A204.1 (cell line): ENCODE data around the gene AIG1.
"Not testable (repeated sequence)": the region's sequence is repeated elsewhere in the genome, so short reads cannot be mapped to it uniquely, and the experiment has no call there.

ENCODE experiments used
- FAIRE-seq: peaks from 2 replicates; lab custom pipeline; 2012; peaks lifted over from hg19 to GRCh38; lab: Jason Lieb, UNC

AIG1 gene

GRCh38 chr6:143166247-143166695 is 105.6 kb downstream of the AIG1 start:
- FAIRE-seq: no peak

- no peak for FAIRE-seq
These were observed 106.5 kb downstream of the AIG1 start for GRCh38 chr6:143167224-143167623.

GRCh38 chr6:143168396-143168816 is 107.7 kb downstream of the AIG1 start:
- not testable (repeated sequence) for FAIRE-seq

GRCh38 chr6:143169440-143169839 is 108.8 kb downstream of the AIG1 start:
- no peak for FAIRE-seq

GRCh38 chr6:143174516-143174915 is 113.8 kb downstream of the AIG1 start:
- FAIRE-seq: no peak

GRCh38 chr6:143174951-143175350 is 114.3 kb downstream of the AIG1 start:
- no peak for FAIRE-seq

- FAIRE-seq: no peak
These were observed 115.7 kb downstream of the AIG1 start for GRCh38 chr6:143176090-143177021.

GRCh38 chr6:143177706-143178105 is 117.0 kb downstream of the AIG1 start:
- FAIRE-seq: no peak

- no peak for FAIRE-seq
These were observed 118.4 kb downstream of the AIG1 start for GRCh38 chr6:143179096-143179495.

GRCh38 chr6:143179901-143180612 is 119.4 kb downstream of the AIG1 start:
- no peak for FAIRE-seq

GRCh38 chr6:143180826-143181225 is 120.1 kb downstream of the AIG1 start:
- FAIRE-seq: no peak

- FAIRE-seq: no peak
These were observed 123.0 kb downstream of the AIG1 start for GRCh38 chr6:143183666-143184065.

GRCh38 chr6:143185288-143185687 is 124.6 kb downstream of the AIG1 start:
- FAIRE-seq: no peak

- FAIRE-seq: no peak
These were observed 126.7 kb downstream of the AIG1 start for GRCh38 chr6:143187238-143187923.

GRCh38 chr6:143188292-143188691 is 127.6 kb downstream of the AIG1 start:
- FAIRE-seq: no peak

GRCh38 chr6:143191361-143191760 is 130.7 kb downstream of the AIG1 start:
- no peak for FAIRE-seq

GRCh38 chr6:143192766-143193165 is 132.1 kb downstream of the AIG1 start:
- no peak for FAIRE-seq

- no peak for FAIRE-seq
These were observed 132.9 kb downstream of the AIG1 start for GRCh38 chr6:143193571-143194094.

GRCh38 chr6:143194095-143194589 is 133.5 kb downstream of the AIG1 start:
- FAIRE-seq: no peak

- no peak for FAIRE-seq
These were observed 134.7 kb downstream of the AIG1 start for GRCh38 chr6:143195349-143195845.

- no peak for FAIRE-seq
These were observed 136.0 kb downstream of the AIG1 start for GRCh38 chr6:143196525-143197225.
